HG03571 (cell line): ENCODE data around the gene MLLT3.
"Not testable (repeated sequence)": the region's sequence is repeated elsewhere in the genome, so short reads cannot be mapped to it uniquely, and the experiment has no call there.

ENCODE experiments used
- ATAC-seq: cut with Tn5 transposase; IDR thresholded peaks from one replicate; pipeline ENCODE4 v1.9.1; 2021; ENCODE audit not compliant: unreplicated experiment

Gene MLLT3

DNA sequence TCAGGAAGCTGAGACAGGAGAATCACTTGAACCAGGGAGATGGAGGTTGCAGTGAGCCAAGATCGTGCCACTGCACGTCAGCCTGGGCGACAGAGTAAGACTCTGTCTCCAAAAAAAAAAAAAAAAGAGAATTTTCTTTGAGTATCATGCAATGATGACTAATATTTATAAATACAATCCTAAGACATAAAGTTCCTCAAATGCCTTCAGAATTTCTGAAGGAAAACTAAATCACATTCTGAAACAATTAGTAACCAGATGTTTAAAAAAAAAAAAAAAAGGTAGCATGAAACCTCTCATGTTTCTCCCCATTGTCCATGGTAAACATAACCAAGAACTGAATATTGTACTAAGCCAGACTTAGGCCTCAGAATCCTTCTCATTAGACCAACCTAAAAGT is 23.1 kb downstream of the MLLT3 start:
- ATAC-seq, result no peak

DNA sequence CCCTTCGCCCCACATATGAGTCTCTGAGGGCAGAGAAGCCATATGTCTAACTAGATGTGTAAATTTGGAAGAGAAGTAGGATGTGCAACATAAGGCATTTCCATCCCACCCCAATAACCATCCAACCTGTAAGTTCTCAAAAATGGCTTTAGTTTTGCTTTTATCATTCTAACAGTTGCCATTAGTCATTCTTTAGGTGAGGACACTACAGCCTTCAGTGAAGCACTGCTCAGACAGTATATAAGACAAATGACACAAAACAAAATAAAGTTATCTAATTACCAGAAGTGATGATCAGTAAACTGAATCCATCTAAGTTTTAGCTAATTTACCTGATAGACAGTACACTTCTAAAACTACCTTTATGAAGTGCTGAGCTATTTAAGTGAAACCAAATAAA is 23.9 kb downstream of the MLLT3 start:
- no peak for ATAC-seq

GRCh38 chr9:20597862-20598261 is 24.4 kb downstream of the MLLT3 start:
- ATAC-seq, result no peak

DNA sequence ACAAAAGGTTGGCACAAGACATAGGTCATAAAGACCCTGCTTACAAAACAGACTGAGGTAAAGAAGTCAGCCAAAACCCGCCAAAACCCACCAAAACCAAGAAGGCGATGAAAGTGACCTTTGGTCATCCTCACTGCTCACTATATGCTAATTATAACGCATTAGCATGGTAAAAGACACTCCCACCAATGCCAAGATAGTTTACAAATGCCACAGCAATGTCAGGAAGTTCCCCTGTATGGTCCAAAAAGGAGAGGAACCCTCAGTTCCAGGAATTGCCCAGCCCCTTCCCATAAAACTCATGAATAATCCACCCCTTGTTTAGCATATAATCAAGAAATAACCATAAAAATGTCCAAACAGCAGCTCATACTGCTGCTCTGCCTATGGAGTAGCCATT is 27.7 kb downstream of the MLLT3 start:
- ATAC-seq, result no peak

GRCh38 chr9:20593537-20593936 is 28.8 kb downstream of the MLLT3 start:
- ATAC-seq, result no peak

- ATAC-seq, result no peak
These were observed 29.2 kb downstream of the MLLT3 start for GRCh38 chr9:20593105-20593504.

GRCh38 chr9:20592673-20593072 is 29.6 kb downstream of the MLLT3 start:
- no peak for ATAC-seq

DNA sequence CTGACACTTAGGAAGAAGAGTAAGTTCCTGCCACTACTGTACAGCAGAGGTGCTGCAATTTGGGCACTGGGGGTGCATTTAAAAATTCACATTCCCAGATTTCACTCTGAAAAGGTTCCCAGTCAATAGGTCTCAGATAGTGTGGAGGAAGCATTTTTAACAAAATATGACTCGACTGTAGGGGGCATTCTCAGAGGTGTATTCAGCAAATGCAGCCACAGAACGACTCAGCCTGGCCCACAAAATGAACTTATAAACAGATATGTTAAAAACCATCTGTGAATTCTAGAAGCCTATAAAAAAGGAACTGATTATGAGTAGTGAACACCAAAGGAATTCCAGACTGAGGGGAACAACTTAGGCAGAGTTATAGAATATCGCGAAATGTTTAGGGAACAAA is 31.1 kb downstream of the MLLT3 start:
- ATAC-seq, result no peak

GRCh38 chr9:20584968-20585643 is 37.2 kb downstream of the MLLT3 start:
- ATAC-seq, result no peak

GRCh38 chr9:20583088-20583487 is 39.2 kb downstream of the MLLT3 start:
- not testable (repeated sequence) for ATAC-seq

GRCh38 chr9:20582150-20582549 is 40.1 kb downstream of the MLLT3 start:
- ATAC-seq, result peak; percentile 45

DNA sequence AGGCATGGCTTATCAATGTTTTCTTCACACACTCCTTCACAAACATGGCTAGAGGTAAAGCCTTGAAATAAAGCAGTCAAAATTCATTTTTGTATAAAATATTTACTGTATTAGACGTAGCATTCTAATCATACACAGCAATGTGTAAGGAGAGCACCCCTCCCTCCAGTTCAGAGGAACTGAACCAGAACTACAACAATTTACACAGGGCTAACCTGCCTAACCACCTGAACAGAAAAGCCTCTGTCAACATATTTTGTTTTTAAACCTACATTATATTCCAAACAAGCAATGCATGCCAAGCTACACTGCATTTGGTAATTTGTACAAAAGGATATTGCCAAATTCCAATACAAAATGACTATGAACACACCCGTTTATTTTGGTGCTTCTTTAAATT is 41.6 kb downstream of the MLLT3 start:
- ATAC-seq, result no peak

DNA sequence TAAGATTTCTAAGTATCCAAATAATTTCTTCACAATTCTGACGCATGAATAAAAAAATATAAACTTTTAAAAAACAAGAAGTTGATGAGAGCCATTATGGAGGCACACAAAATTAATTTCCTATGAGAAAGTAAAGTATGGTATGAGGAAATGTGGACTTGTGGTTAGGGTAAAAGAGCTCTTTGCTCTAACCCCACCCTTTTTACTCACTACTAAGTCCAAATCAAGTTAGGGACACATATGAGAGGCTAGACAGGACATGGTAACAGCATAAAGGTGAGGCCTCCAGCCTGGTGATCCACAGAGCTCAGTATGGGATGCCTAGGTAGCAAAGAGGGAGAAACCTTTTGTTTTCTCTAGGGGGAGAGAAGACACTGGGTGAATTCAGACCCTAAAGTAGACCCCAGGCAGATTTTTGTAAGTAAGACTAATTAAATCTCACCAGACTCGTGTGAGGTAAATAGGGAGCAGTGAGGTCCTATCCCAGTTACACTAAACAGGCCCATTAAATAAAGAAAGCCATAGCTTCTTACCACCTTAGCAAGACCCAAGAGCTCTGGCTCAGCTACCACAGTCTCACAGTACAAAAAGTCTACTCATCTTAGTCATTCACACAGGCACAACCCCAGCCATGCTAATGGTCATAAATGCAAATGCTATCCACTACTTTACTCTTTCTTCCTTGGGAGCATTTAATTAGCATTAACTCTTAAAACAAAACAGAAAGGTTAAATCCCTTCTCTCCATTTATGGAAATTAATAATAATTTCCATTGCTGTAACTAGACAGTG is 42.6 kb downstream of the MLLT3 start:
- no peak for ATAC-seq

- ATAC-seq, result no peak
These were observed 49.3 kb downstream of the MLLT3 start for GRCh38 chr9:20573023-20573422.

DNA sequence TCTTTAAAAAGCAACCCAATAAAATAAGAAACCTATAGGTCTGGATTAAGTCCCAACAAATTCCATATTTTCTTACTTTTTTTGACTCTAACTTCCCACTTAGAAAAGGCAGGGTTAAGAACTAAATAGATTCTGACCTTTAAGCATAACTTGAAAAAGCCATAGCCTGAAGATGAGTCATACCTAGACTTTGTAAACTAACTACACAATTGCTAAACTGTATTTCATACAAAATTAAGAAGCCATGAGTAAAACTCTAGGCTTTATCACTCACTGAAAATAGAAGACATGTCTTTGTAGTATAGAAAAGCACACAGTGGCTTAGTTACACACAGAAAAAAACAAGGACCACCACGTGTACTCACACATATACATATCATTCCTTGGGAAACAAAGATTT is 51.5 kb downstream of the MLLT3 start:
- ATAC-seq, result no peak

DNA sequence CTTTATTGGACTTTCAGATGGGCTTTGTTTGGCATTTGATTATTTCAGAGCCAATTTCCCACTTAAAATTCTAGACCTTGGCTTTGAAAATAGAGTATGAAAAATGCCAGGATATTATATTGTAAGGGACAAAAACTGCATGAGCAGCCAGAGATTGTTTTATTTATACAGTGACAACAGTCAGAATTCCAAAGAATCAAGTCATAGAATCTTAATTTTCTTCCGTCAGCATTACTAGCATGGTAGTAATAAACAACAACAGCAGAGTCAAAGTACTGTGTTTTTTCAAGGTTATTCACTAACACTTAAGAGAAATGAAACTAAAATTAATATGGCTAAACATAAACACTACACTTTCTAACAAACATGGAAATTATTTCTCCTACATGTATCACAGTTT is 52.2 kb downstream of the MLLT3 start:
- ATAC-seq, result no peak

DNA sequence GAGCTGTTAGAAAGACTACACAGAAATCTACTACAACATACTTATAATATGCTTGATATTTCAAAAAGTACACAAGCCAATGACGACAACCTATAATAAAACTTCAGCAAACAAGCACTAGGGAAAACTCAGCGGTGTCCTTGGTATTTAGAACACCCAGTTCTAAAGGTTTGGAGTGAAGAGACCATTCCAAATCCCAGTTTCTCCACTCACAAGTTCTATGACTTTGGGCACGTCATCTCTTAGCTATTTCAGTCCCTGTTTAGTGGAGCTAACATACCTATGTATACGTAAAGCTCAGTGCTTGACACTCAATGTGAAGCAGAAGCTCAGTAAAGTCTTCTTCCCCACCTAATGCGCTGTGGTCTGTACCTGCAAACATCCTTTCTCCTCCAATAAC is 52.8 kb downstream of the MLLT3 start:
- ATAC-seq, result no peak

DNA sequence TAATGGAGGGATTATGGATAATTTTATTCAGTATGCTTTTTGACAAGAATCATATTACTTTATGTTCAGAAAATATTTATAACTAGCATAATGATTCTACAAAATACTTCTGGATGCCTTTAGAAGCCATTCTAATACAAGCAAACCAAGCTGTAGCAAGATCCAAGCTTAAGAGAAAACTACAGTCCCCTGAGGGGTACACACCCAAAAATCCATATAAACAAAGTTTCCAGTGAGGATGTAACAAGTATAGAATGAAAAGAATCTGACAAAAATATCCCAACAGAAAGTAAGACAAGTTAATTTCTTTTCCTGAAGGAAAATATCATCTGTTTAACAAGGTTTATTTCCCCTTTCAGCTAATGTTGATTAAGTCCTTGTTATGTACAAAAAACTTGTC is 53.9 kb downstream of the MLLT3 start:
- no peak for ATAC-seq

DNA sequence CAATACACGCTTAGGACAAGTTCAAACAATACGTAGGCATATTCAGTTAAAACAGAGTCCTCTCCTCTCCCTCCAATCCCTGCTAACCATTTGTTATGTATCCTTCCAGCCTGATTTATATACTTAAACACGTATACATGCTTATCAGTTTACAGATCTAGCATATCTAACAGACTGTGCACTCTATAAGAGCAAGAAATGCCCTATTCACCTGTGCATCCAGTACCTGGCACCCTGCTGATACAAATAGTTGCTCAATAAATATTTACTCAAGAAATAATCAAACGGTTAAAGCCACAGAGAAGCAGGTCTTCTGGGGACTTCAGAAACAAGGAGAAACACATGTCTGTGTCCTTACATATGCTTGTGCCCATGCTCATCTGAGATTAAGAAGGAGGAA is 55.9 kb downstream of the MLLT3 start:
- no peak for ATAC-seq

GRCh38 chr9:20564650-20565049 is 57.6 kb downstream of the MLLT3 start:
- no peak for ATAC-seq

GRCh38 chr9:20563917-20564316 is 58.4 kb downstream of the MLLT3 start:
- no peak for ATAC-seq

DNA sequence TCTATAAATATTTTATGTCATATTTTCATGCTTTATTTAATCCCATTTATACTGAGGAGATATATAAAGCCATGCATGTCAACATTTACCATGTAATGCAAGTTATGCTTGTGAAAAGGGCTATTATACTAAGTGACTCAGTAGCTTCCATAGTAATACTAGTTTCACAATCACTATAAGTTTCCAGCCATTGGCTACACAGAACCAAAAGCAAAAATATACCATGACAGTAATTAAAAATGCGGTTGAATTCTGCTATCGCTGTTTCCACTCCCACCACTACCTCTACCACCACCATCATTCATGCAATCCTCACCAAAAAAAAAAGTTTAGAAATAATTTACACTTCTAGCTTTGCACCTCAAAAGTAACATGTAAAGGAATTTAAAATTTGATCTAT is 60.2 kb downstream of the MLLT3 start:
- ATAC-seq, result no peak

GRCh38 chr9:20561531-20561930 is 60.8 kb downstream of the MLLT3 start:
- no peak for ATAC-seq
